ENCODE measurements around the gene KCNN3. TPM values are rescaled to one million over a fixed set of nuclear protein-coding genes. Genes with fewer than 3 reads are reported as not detected.

KCNN3 gene
- total RNA-seq, 1 donor from 2014 or later: 0.84 TPM

DNA sequence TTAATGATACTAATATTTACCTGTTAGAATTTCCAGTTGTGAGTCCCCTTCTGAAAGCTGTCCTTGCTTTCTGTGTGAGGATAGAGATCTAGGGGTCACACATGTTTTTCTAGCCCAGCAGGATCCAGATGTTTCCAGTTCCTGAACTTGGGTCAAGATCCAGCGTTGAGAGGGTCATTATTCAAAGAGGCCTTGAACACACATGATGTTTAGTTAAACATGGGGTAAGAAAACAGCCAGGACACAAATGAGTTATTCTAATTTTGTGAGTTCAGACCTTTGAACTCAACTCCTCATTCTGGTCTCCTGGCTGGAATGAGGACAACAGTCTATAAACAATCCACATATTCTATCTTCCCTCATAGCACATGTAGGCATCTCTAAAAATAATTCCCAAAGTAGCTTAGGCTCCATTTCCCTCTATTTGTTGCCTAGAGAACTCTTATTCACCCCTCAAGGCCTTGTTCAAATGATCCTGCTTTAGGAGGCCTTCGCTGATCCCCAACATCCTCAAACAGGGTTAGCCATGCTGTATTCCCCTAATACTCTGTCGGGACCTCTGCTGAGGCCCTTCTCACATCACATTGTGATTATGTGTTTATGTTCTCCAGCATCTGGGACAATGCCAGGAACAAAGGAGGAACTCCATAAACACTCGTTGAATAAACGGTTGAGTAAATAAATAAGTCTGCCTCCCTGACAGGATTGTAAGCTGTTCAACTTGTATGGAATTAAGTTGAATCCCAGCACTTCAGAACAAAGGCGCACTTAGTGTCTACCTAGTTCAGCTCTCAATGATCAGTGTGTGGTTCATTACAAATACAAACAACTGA, 15.0 kb upstream of the KCNN3 start:
- TF ChIP-seq, protein P1, sequence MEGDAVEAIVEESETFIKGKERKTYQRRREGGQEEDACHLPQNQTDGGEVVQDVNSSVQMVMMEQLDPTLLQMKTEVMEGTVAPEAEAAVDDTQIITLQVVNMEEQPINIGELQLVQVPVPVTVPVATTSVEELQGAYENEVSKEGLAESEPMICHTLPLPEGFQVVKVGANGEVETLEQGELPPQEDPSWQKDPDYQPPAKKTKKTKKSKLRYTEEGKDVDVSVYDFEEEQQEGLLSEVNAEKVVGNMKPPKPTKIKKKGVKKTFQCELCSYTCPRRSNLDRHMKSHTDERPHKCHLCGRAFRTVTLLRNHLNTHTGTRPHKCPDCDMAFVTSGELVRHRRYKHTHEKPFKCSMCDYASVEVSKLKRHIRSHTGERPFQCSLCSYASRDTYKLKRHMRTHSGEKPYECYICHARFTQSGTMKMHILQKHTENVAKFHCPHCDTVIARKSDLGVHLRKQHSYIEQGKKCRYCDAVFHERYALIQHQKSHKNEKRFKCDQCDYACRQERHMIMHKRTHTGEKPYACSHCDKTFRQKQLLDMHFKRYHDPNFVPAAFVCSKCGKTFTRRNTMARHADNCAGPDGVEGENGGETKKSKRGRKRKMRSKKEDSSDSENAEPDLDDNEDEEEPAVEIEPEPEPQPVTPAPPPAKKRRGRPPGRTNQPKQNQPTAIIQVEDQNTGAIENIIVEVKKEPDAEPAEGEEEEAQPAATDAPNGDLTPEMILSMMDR (conservative IDR thresholded peaks at IDR 0.05): no peak
- no peaks in the 10 kb centered on the region for H3K9me3 Mint-ChIP-seq
- peaks cover 33% of the 10 kb centered on the region for H3K4me1 Mint-ChIP-seq
- no peak overlapping the region for H3K27ac Mint-ChIP-seq (ENCODE audit: unreplicated experiment)
- no peaks in the 10 kb centered on the region for H3K27me3 Mint-ChIP-seq (ENCODE audit: low read depth)
- DNase-seq (ENCODE audit: low read depth, low spot score): no peak
- H3K4me3 Mint-ChIP-seq: no peak overlapping the region
- H3K36me3 Mint-ChIP-seq (ENCODE audit: low read depth): no peaks in the 10 kb centered on the region

GRCh38 chr1:154883919-154884868, 14.1 kb upstream of the KCNN3 start:
- TF ChIP-seq, protein P1 (conservative IDR thresholded peaks at IDR 0.05): no peak
- H3K27me3 Mint-ChIP-seq (ENCODE audit: low read depth): no peaks in the 10 kb centered on the region
- H3K9me3 Mint-ChIP-seq: no peaks in the 10 kb centered on the region
- H3K36me3 Mint-ChIP-seq (ENCODE audit: low read depth): no peaks in the 10 kb centered on the region
- H3K4me3 Mint-ChIP-seq: no peak overlapping the region
- no peak for DNase-seq (ENCODE audit: low read depth, low spot score)
- H3K27ac Mint-ChIP-seq (ENCODE audit: unreplicated experiment): peak overlapping the region; percentile 4
- peaks cover 33% of the 10 kb centered on the region for H3K4me1 Mint-ChIP-seq

DNA sequence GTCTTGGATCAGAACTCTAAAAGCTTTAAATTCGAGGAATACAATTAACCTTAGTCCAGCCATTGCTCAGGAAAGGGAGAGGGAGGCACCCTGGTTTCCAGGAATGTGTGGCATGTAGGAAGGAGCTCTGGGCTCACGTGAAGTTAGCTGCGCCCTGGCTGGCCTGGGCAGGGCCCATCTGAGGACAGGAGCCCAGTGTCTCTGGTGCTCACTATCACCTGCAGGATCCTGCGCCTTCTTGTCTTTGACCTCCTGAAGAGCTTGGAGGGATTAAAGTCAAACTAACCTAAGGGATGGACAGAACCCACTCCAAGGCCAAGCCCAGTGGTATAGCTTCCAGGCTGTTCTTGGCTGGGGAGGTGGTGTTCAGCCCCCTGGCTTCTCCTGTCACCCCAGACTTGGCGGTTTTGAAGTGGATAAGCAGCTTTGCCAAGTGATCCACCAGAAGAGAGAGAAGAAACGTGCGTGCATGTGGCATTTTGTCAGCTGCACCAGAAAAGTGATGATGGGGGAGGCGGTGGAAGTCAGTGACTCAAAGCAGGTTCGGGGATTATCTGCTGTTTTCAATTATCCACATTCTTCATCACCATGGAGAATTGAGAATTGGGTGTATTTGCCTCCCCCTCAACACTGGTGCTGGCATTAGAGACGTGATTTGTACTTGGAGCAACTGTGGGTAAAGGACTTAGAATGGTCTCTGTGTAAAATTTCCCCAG, 11.9 kb upstream of the KCNN3 start:
- TF ChIP-seq, protein P1 (conservative IDR thresholded peaks at IDR 0.05): no peak
- no peak overlapping the region for H3K27ac Mint-ChIP-seq (ENCODE audit: unreplicated experiment)
- peaks cover 29% of the 10 kb centered on the region for H3K4me1 Mint-ChIP-seq
- no peak overlapping the region for H3K4me3 Mint-ChIP-seq
- no peaks in the 10 kb centered on the region for H3K36me3 Mint-ChIP-seq (ENCODE audit: low read depth)
- H3K9me3 Mint-ChIP-seq: no peaks in the 10 kb centered on the region
- DNase-seq (ENCODE audit: low read depth, low spot score): no peak
- no peaks in the 10 kb centered on the region for H3K27me3 Mint-ChIP-seq (ENCODE audit: low read depth)

- no peak for DNase-seq (ENCODE audit: low read depth, low spot score)
- no peaks in the 10 kb centered on the region for H3K27me3 Mint-ChIP-seq (ENCODE audit: low read depth)
- TF ChIP-seq, protein P1 (conservative IDR thresholded peaks at IDR 0.05): no peak
- H3K4me1 Mint-ChIP-seq: peaks cover 23% of the 10 kb centered on the region
- H3K27ac Mint-ChIP-seq (ENCODE audit: unreplicated experiment): no peak overlapping the region
- no peaks in the 10 kb centered on the region for H3K36me3 Mint-ChIP-seq (ENCODE audit: low read depth)
- H3K9me3 Mint-ChIP-seq: no peaks in the 10 kb centered on the region
- H3K4me3 Mint-ChIP-seq: no peak overlapping the region
Measured at GRCh38 chr1:154880671-154881070, 10.6 kb upstream of the KCNN3 start.

DNA sequence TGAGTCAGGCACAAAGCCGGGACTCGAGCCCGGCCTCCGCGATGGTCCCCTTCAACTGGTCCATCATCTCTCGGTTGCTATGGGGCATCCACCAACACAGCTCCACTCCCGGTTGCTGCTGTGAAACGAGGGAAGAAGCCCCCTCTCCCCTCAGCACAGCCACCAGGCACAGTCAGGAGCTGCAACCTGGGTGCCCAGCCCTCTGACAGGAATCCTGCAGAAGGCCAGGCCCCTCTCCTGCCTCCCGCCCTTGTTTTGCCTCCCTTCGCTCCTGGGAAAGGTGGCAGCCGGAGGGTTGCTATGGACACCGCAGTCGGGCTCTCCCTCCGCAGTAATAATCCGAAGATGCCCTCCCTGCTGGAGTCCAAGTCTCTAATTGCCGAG, 8.9 kb upstream of the KCNN3 start:
- no peaks in the 10 kb centered on the region for H3K36me3 Mint-ChIP-seq (ENCODE audit: low read depth)
- H3K4me3 Mint-ChIP-seq: no peak overlapping the region
- peaks cover 7% of the 10 kb centered on the region for H3K4me1 Mint-ChIP-seq
- no peaks in the 10 kb centered on the region for H3K9me3 Mint-ChIP-seq
- H3K27ac Mint-ChIP-seq (ENCODE audit: unreplicated experiment): no peak overlapping the region
- DNase-seq (ENCODE audit: low read depth, low spot score): no peak
- H3K27me3 Mint-ChIP-seq (ENCODE audit: low read depth): no peaks in the 10 kb centered on the region
- TF ChIP-seq, protein P1 (conservative IDR thresholded peaks at IDR 0.05): no peak

Measured in neural crest cell (in vitro differentiated cells).